Nephron progenitor cell (in vitro differentiated cells): ENCODE data around the gene CELF4.

Experiments
- DNase-seq: peaks from one replicate; pipeline ENCODE4 v3.0.0; 2021
- H3K27ac Mint-ChIP-seq: 2 replicates; pipeline ENCODE4 v1.8.0; 2021; ENCODE audit warnings: mild to moderate bottlenecking, moderate library complexity, mixed read lengths
- H3K27me3 Mint-ChIP-seq: 2 replicates; pipeline ENCODE4 v1.8.0; 2021; ENCODE audit warnings: mild to moderate bottlenecking, low read depth, mixed read lengths; ENCODE audit not compliant: poor library complexity
- H3K36me3 Mint-ChIP-seq: 2 replicates; pipeline ENCODE4 v1.8.0; 2021; ENCODE audit warnings: low read depth, mixed read lengths
- H3K4me1 Mint-ChIP-seq: 2 replicates; pipeline ENCODE4 v1.8.0; 2021; ENCODE audit warnings: mixed read lengths
- H3K4me3 Mint-ChIP-seq: 2 replicates; pipeline ENCODE4 v1.8.0; 2021; ENCODE audit warnings: mild to moderate bottlenecking, moderate library complexity, mixed read lengths
- H3K9me3 Mint-ChIP-seq: 2 replicates; pipeline ENCODE4 v1.8.0; 2021; ENCODE audit warnings: mild to moderate bottlenecking, moderate library complexity, mixed read lengths
- CTCF ChIP-seq: fragments of 200-600 bp; sonication (generic); IDR thresholded peaks from 2 replicates; pipeline ENCODE4 v1.5.0; 2021; ENCODE audit warnings: antibody characterized with exemption

CELF4 gene

DNA sequence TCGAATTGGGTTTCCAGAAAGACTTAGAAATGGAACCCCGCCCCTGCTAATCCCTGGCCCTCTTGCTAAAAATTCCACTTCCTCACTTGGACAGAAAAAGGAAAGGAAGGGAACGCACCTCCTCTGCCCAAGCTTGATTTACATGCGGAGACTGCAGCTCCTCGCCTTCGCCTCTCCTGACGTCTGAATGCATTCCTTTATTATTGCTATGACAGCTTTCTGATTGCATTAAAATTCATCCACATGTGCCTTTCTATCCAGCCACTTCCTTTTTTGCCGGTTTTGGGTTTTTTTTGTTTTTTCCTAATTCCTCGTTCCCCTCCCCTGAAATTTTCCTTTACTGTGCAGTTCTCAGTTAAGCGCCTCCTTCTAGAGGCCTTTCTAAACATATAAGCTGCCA, 287.8 kb downstream of the CELF4 start:
- H3K4me3 Mint-ChIP-seq: no peak overlapping the region
- no peak for DNase-seq
- H3K36me3 Mint-ChIP-seq: no peaks in the 10 kb centered on the region
- H3K4me1 Mint-ChIP-seq: peaks cover 23% of the 10 kb centered on the region
- peaks cover 14% of the 10 kb centered on the region for H3K9me3 Mint-ChIP-seq
- H3K27ac Mint-ChIP-seq: no peak overlapping the region
- no peaks in the 10 kb centered on the region for H3K27me3 Mint-ChIP-seq
- no peak for TF ChIP-seq CTCF

DNA sequence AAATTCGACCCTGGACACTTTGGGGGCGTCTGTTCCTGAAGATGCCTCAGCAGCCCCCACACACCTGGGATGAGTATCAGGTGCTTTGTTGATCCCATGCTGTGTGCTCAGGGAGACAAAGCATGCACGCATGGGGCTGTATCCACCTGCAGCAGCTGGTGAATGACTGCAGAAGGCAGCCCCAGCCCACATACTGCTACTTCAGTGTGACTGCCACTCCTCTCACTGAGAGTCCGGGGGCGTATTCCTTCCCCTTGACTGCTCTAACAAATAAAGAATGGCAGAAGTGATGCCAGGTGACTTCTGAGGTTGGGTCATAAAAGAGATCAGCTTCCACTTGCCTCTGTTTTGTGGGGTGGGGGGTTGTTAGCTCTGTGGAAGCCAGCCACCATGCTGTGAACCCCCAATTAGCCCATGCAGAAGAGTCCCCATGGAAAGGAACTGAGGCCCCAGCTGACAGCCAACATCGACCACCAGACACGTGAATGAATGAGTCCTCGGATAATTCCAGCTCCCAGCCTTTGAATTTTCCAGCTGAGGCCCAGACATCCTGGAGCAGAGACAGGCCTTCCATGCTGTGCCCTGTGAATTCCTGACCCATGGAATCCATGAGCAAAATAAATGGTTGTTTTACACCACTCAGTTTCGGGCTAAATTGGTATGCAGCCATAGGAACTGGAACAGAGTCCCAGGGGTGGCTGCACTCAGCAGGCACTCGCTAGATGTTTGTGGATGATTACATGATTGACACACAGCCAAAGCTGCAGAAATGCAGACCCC, 289.3 kb downstream of the CELF4 start:
- H3K27me3 Mint-ChIP-seq: no peaks in the 10 kb centered on the region
- H3K4me3 Mint-ChIP-seq: no peak overlapping the region
- H3K36me3 Mint-ChIP-seq: no peaks in the 10 kb centered on the region
- H3K27ac Mint-ChIP-seq: no peak overlapping the region
- H3K9me3 Mint-ChIP-seq: peaks cover 14% of the 10 kb centered on the region
- no peak for TF ChIP-seq CTCF
- H3K4me1 Mint-ChIP-seq: peaks cover 23% of the 10 kb centered on the region
- no peak for DNase-seq

GRCh38 chr18:37275237-37275741, 290.3 kb downstream of the CELF4 start:
- Mint-ChIP-seq H3K27ac (no peak overlapping the region), H3K4me1 (peaks cover 23% of the 10 kb centered on the region), H3K36me3 (no peaks in the 10 kb centered on the region), H3K27me3 (peaks cover 3% of the 10 kb centered on the region), H3K4me3 (no peak overlapping the region), H3K9me3 (peaks cover 14% of the 10 kb centered on the region)
- TF ChIP-seq CTCF: no peak
- DNase-seq: no peak

DNA sequence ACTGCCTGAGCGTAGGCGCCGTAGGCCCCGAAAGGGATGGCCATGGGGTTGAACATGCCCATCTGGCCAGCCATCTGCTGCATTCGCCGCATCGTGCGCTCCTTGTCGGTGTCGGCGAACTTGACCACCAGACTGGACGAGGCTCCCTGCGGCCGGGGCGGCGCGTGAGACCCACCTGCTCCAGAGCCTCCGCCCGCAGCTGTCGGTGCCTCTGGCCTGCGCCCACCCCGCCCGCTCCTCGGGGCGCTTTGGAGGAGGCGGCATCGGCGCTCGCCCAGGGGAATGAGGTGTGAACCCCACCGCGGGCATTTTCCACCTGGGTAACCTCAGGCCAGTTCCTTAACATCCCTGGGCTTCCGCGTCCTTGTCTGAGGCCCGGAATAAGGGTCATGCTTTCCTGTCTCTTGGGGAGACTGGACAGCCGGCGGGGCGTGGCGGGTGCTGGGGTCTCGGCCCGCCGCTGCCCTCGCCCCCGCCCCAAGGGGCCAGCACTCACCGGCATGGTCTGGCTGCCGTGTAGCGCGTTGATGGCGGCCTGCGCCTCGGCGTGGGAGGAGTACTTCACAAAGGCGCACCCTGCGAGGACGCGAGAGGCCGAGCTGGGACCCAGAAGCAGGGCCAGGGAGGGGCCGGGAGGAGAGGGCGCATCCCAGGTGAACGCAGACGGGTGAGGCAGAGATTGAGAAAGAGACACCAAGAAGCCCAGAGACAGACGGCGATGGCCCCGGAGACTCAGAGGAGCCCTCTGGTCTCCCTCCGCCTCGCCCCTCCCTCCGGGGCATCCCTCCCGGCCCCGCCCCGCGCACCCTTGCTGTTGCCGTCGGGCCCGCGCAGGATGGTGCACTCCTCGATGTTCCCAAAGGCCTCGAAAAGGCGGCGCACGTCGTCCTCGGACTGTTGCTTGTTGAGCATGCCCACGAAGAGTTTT, 291.0 kb downstream of the CELF4 start:
- H3K4me3 Mint-ChIP-seq: no peak overlapping the region
- peaks cover 6% of the 10 kb centered on the region for H3K27me3 Mint-ChIP-seq
- no peaks in the 10 kb centered on the region for H3K36me3 Mint-ChIP-seq
- peaks cover 14% of the 10 kb centered on the region for H3K9me3 Mint-ChIP-seq
- no peak for TF ChIP-seq CTCF
- peaks cover 23% of the 10 kb centered on the region for H3K4me1 Mint-ChIP-seq
- H3K27ac Mint-ChIP-seq: no peak overlapping the region
- DNase-seq: no peak

DNA sequence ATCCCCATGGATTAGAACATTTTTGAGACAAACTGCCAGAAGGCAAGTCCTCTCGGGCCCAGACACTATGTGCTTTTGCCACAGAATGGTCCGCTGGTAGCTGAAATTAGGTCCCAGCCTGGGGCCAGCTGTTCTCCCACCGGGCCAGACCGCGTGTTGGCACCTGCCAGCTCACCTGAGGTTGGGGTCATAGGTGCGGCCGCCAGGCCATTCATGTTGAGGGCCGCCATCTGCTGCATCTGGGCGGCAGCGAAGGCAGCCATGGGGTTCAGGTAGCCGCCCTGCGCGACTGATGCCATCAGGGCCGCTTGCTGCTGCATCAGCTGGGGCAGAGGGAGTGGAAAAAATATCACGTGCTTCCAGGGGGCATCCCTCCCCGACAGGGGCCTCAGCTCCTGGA, 292.8 kb downstream of the CELF4 start:
- DNase-seq: no peak
- Mint-ChIP-seq H3K27me3 (peaks cover 16% of the 10 kb centered on the region), H3K9me3 (peaks cover 14% of the 10 kb centered on the region), H3K4me1 (peaks cover 15% of the 10 kb centered on the region), H3K36me3 (no peaks in the 10 kb centered on the region), H3K4me3 (no peak overlapping the region), H3K27ac (no peak overlapping the region)
- no peak for TF ChIP-seq CTCF
